GM13977 (cell line): Measurements from ENCODE around the gene NAXE.

Source experiments
- DNase-seq: peaks from one replicate; pipeline ENCODE4 v3.0.0; 2012; ENCODE audit warnings: low spot score
- in situ Hi-C: fragments of 300-500 bp; cut with MboI; formaldehyde crosslinking; loops from one replicate; pipeline ENCODE4 v1.12.0; 2022; ENCODE audit warnings: low sequenced_read_pairs, low pct_unique_long_range_greater_than_20kb, mixed read lengths, inconsistent platforms; ENCODE audit not compliant: unreplicated experiment
- TF ChIP-seq, protein P1 (sequence below): IDR thresholded peaks from 2 replicates; pipeline ENCODE4 v1.5.1; 2012; ENCODE audit warnings: mild to moderate bottlenecking, control low read depth; ENCODE audit not compliant: insufficient read depth; ENCODE audit errors: extremely low read depth, missing control alignments

NAXE gene

DNA sequence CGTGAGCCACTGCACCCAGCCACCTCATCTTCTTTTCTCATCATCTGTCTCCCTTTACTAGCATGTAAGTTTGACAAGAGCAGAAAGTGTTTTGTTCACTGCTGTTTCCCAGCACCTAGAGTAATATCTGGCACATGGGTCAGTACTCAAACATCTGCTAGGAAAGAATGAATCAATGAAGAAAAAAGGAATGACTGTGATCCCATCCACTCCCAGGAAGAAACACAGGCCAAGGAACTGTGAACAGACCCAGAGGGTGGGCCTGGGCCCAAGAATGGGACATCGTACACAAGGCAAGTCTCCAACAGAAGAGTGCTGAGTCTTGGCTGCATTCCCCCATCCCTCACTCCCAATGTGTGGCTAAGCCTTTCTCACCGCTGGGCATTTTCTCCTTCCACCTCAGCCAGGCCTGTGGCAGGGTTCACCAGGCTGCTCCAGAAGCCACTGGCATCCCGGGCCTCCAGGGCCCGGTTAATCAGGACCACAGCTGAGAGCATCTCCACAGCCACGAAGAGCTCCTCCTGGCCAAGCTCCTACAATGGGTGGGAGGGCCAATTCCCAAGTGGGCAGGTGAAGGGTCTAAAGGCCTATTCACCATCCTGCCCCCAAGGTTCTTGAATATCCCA is 37.6 kb upstream of the NAXE start:
- TF ChIP-seq, protein P1, sequence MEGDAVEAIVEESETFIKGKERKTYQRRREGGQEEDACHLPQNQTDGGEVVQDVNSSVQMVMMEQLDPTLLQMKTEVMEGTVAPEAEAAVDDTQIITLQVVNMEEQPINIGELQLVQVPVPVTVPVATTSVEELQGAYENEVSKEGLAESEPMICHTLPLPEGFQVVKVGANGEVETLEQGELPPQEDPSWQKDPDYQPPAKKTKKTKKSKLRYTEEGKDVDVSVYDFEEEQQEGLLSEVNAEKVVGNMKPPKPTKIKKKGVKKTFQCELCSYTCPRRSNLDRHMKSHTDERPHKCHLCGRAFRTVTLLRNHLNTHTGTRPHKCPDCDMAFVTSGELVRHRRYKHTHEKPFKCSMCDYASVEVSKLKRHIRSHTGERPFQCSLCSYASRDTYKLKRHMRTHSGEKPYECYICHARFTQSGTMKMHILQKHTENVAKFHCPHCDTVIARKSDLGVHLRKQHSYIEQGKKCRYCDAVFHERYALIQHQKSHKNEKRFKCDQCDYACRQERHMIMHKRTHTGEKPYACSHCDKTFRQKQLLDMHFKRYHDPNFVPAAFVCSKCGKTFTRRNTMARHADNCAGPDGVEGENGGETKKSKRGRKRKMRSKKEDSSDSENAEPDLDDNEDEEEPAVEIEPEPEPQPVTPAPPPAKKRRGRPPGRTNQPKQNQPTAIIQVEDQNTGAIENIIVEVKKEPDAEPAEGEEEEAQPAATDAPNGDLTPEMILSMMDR, result no peak
- no peak for DNase-seq
- in situ Hi-C loops, result no loop called here

DNA sequence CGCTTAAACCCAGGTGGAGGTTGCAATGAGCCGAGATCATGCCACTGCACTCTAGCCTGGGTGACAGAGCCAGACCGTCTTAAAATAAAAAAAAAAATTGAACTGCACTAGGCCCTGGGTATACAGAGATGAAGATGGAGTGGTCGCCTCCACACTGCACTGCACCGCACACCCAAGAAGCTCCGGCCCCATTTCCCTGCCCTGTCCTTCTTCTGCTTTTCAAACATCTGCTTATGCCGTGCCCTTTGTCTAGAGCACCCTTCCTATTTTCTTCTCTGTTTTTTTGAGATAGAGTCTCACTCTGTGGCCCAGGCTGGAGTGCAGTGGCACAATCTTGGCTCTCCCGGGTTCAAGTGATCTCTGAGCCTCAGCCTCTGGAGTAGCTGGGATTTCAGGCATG is 36.6 kb upstream of the NAXE start:
- in situ Hi-C loops, result no loop called here
- TF ChIP-seq, protein P1, result no peak
- no peak for DNase-seq

DNA sequence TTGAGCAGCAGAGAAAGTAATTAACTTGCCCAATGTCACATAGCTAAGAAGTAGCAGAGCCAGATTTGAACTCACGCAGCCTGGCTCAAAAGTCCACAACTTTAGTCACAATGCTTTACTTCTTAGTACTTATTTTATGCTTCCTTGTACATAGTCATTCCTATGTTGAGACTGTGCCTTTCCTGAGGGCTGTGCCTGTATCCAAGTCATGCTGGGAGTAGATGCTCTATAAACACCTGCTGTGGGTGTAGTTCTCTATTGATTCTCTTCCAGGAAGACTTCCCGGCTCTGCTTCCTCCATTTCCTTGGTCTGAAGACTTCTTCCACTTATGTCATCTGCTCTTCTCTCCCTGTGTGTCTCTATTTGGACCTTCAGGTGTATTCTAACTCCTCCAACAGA is 35.9 kb upstream of the NAXE start:
- in situ Hi-C loops, result no loop called here
- DNase-seq, result no peak
- TF ChIP-seq, protein P1, result no peak

DNA sequence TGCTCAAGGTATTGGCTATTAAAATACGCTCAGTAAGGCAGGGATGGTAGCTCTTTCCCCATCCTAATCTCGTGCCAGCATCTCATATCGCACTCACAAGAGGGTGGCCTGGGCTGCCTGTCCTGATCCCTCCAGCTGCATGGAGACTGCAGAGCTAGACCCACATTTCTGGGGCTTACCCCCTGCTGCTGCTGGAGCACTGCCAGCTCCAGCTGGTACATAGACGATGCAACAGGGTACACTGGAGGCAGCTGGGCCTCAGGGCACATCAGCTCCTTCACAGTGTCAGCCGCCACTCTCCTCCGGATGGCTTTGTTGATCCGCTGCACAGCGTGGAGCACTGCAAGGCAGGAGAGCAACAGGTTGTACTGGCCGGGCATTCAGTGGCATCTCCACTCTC is 35.2 kb upstream of the NAXE start:
- DNase-seq, result no peak
- TF ChIP-seq, protein P1, result no peak

DNA sequence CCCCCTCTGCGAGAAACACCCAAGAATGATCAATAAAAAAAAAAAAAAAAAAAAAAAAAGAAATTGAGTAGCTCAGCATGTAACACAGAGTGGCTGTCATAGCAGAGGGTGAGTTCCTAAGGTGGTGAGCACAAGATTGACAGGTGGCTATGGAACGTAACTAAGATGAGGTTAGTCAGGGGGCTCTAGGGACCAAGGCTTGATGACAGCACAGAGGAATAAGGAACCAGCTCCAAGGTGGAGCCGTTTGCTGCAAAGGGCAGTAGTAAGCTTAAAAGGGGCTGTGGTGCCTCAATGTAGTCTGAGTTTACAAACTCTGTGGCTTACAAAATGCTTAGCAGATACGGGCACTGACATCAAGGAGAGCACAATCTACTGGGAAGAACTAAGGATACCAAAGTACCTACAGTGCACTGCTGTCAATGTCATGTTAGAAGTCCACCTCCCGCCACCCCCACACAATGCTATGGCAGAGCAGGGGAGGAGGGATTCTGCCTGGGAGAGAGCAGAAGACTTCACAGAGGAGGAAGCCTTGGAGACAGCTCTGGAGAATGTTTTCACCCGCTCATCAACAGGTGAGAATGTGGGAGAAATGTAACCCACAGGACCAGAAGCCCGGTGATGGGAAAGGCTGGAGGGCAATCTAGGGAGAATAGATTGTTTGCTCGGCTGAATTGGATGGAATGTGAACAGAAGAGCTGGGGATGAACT is 32.3 kb upstream of the NAXE start:
- TF ChIP-seq, protein P1, result no peak
- DNase-seq, result no peak
- in situ Hi-C loops, result no loop called here

More for the DNA sequence above, 35.2 kb upstream of the NAXE start:
- in situ Hi-C loops, result no loop called here

DNA sequence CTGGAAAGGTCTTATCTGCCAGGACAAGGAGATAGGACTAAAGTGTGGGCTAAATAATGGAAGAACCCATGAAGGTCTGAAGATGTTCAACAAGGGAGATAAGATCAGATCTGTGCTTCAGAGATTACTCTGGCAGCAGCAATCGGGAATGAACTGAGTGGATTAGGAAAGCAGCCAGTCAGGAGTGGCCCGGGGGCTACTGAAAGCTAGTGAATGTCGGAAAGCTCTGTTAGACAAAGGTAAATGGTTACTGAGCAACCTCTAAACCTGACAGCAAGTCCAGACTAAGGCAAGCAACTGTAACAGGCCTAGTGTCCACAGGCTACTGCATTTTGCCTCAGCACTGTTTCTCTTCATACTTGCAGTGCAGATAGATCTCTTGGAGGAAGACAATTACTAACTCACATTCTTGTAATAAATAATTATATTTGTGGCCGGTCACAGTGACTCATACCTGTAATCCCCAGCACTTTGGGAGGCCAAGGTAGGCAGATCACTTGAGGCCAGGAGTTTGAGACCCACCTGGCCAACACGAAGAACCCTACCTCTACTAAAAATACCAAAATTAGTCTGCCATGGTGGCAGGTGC is 31.7 kb upstream of the NAXE start:
- in situ Hi-C loops, result no loop called here
- TF ChIP-seq, protein P1, result no peak
- no peak for DNase-seq
